Tibial nerve (tissue), 4 donors: Measurements from ENCODE around the gene CREB3L1. TPM values are rescaled to one million over a fixed set of nuclear protein-coding genes. Genes with fewer than 3 reads are reported as not detected.

Source experiments
- DNase-seq, 2 donors: peaks; one replicate each; pipeline ENCODE4 v3.0.0-alpha.2; 2019; ENCODE audit warnings: low spot score in 2 of 2
- H3K27ac ChIP-seq, 4 donors: fragments of 200-600 bp; sonication (generic) in 3 of 4; one replicate each; pipeline ENCODE4 v1.5.1; 2017 to 2019; ENCODE audit warnings: mild to moderate bottlenecking in 1 of 4
- H3K27me3 ChIP-seq, 2 donors: fragments of 200-600 bp; sonication (generic) in 1 of 2; one replicate each; pipeline versions ENCODE4 v1.5.1 to v1.6.0; 2017 to 2019
- H3K36me3 ChIP-seq, 3 donors: fragments of 200-600 bp; sonication (generic); one replicate each; pipeline ENCODE4 v1.5.1; 2018 to 2019
- H3K4me1 ChIP-seq, 4 donors: fragments of 200-600 bp; sonication (generic) in 3 of 4; one replicate each; pipeline ENCODE4 v1.5.1; 2017 to 2019
- H3K4me3 ChIP-seq, 4 donors: fragments of 200-600 bp; sonication (generic) in 3 of 4; one replicate each; pipeline ENCODE4 v1.5.1; 2017 to 2019; ENCODE audit warnings: mild to moderate bottlenecking in 1 of 4, moderate library complexity in 1 of 4
- H3K9me3 ChIP-seq, 4 donors: fragments of 200-600 bp; sonication (generic) in 3 of 4; one replicate each; pipeline ENCODE4 v1.5.1; 2017 to 2019
- CTCF ChIP-seq, 5 experiments: fragments of 200-600 bp in 3 of 5; fragments of 450-650 bp in 2 of 5; sonication (generic) in 3 of 5; IDR thresholded peaks; one replicate each; pipeline ENCODE4 v1.5.1; 2016 to 2019; ENCODE audit warnings: antibody characterized with exemption in 5 of 5, mild to moderate bottlenecking in 3 of 5, moderate library complexity in 2 of 5
- EP300 ChIP-seq, 2 donors: sonication (generic); formaldehyde crosslinking; IDR thresholded peaks; one replicate each; pipeline ENCODE4 v1.6.1; 2017; ENCODE audit warnings: antibody characterized with exemption in 2 of 2, mild to moderate bottlenecking in 1 of 2
- POLR2A ChIP-seq, 2 donors: fragments of 450-650 bp; IDR thresholded peaks; one replicate each; pipeline ENCODE4 v1.6.1; 2017; ENCODE audit warnings: antibody characterized with exemption in 2 of 2, mild to moderate bottlenecking in 2 of 2, moderate library complexity in 2 of 2
- WGBS, 2 donors: methylation state at CpG; one replicate each; pipeline ENCODE4 v1.1.5; 2018; 5-methylcytosine and 5-hydroxymethylcytosine counted together
- total RNA-seq, 4 donors: library from RNA; depleted of rRNA; stranded (reverse); fragments of >200 nt; gene quantifications; one replicate each; pipeline ENCODE4 v1.1.0, GENCODE V29; 2016

The CREB3L1 gene
- total RNA-seq, 4 donors from 2014 or later: 2.0 to 6.9 (median 3.4) TPM

- peaks cover 0 to 77% (median 35%) of the 10 kb centered on the region in 4 donors for H3K4me1 ChIP-seq
- peak overlapping the region in 3 of 4 donors; percentile 54 to 62 (median 61) for H3K27ac ChIP-seq
- TF ChIP-seq POLR2A (IDR thresholded peaks at IDR 0.05) (no peak), EP300 (IDR thresholded peaks at IDR 0.05) (no peak), CTCF (IDR thresholded peaks at IDR 0.05) (no peak)
- no peaks in the 10 kb centered on the region for H3K9me3 ChIP-seq
- peaks cover 0 to 7% (median 0%) of the 10 kb centered on the region in 3 donors for H3K36me3 ChIP-seq
- H3K27me3 ChIP-seq: no peaks in the 10 kb centered on the region
- no peak for DNase-seq
- H3K4me3 ChIP-seq: no peak overlapping the region
- 47 to 55% methylated on average over 5 of the region's 5 CpGs for WGBS, 2 donors
These were observed 74.1 kb downstream of the CREB3L1 start for GRCh38 chr11:46351606-46352005.

GRCh38 chr11:46352063-46352841, 74.8 kb downstream of the CREB3L1 start:
- Histone ChIP-seq H3K9me3 (no peaks in the 10 kb centered on the region), H3K27ac (peak overlapping the region in 3 of 4 donors; percentile 54 to 62 (median 61)), H3K27me3 (no peaks in the 10 kb centered on the region), H3K4me1 (peaks cover 0 to 78% (median 35%) of the 10 kb centered on the region in 4 donors), H3K36me3 (peaks cover 0 to 9% (median 0%) of the 10 kb centered on the region in 3 donors), H3K4me3 (peak overlapping the region in 2 of 4 donors; percentile 14 to 17)
- WGBS, 2 donors: 51 to 60% methylated on average over 16 to 27 of the region's 33 CpGs
- TF ChIP-seq EP300 (IDR thresholded peaks at IDR 0.05) (no peak), CTCF (IDR thresholded peaks at IDR 0.05) (peak; percentile 64 to 84 (median 77)), POLR2A (IDR thresholded peaks at IDR 0.05) (no peak)
- no peak for DNase-seq

GRCh38 chr11:46353698-46354097, 76.2 kb downstream of the CREB3L1 start:
- no peak for DNase-seq
- Histone ChIP-seq H3K4me1 (peaks cover 0 to 68% (median 26%) of the 10 kb centered on the region in 4 donors), H3K27me3 (no peaks in the 10 kb centered on the region), H3K4me3 (no peak overlapping the region), H3K36me3 (peaks cover 0 to 9% (median 0%) of the 10 kb centered on the region in 3 donors), H3K27ac (peak overlapping the region in 3 of 4 donors; percentile 13 to 62 (median 61)), H3K9me3 (no peaks in the 10 kb centered on the region)
- WGBS, 2 donors: 28 to 37% methylated on average over 8 to 9 of the region's 9 CpGs
- no peak for TF ChIP-seq POLR2A (IDR thresholded peaks at IDR 0.05)
- TF ChIP-seq EP300 (IDR thresholded peaks at IDR 0.05): no peak
- no peak for TF ChIP-seq CTCF (IDR thresholded peaks at IDR 0.05)

GRCh38 chr11:46356924-46357482, 79.5 kb downstream of the CREB3L1 start:
- 76 to 83% methylated on average over 7 of the region's 7 CpGs for WGBS, 2 donors
- Histone ChIP-seq H3K4me1 (peaks cover 0 to 53% (median 22%) of the 10 kb centered on the region in 4 donors), H3K36me3 (peaks cover 0 to 9% (median 0%) of the 10 kb centered on the region in 3 donors), H3K4me3 (no peak overlapping the region), H3K27ac (no peak overlapping the region), H3K27me3 (no peaks in the 10 kb centered on the region), H3K9me3 (no peaks in the 10 kb centered on the region)
- DNase-seq: no peak
- TF ChIP-seq CTCF (IDR thresholded peaks at IDR 0.05) (no peak), EP300 (IDR thresholded peaks at IDR 0.05) (no peak), POLR2A (IDR thresholded peaks at IDR 0.05) (no peak)

- WGBS, 2 donors: 82% methylated on average over 10 to 11 of the region's 11 CpGs
- Histone ChIP-seq H3K27me3 (no peaks in the 10 kb centered on the region), H3K4me1 (peaks cover 0 to 53% (median 22%) of the 10 kb centered on the region in 4 donors), H3K27ac (no peak overlapping the region), H3K9me3 (no peaks in the 10 kb centered on the region), H3K36me3 (peaks cover 0 to 9% (median 0%) of the 10 kb centered on the region in 3 donors), H3K4me3 (no peak overlapping the region)
- TF ChIP-seq POLR2A (IDR thresholded peaks at IDR 0.05) (no peak), CTCF (IDR thresholded peaks at IDR 0.05) (no peak), EP300 (IDR thresholded peaks at IDR 0.05) (no peak)
- DNase-seq: no peak
These were observed 80.0 kb downstream of the CREB3L1 start for GRCh38 chr11:46357483-46357936.
